ENCODE measurements around the gene HTR3A. TPM values are rescaled to one million over a fixed set of nuclear protein-coding genes. Genes with fewer than 3 reads are reported as not detected.

HTR3A gene
- total RNA-seq, 4 donors from 2014 or later: 0.54 to 0.77 TPM; not detected in 2

DNA sequence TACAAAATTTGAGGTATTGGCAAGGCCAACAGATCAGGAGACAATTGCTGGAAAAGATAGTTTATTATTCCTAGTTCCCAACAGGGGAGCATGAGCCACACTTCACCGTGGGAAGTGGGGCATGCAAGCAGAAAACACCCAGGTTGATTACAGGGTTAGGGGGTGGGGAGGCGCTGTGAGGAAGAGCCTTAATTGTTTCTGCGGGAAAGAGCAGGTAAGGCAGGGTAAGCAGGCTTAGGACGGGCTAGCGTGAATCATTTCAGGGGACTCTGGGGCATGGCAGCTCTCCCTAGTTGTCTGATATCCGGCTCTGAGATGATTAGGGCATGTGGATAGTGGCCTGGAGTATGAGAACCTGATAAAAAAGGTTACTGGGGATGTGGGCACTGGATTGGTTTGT lies 20.7 kb upstream of the HTR3A start:
- Histone ChIP-seq H3K27ac (no peak overlapping the region), H3K4me1 (no peaks in the 10 kb centered on the region), H3K27me3 (peaks cover 43% of the 10 kb centered on the region), H3K4me3 (no peak overlapping the region), H3K36me3 (no peaks in the 10 kb centered on the region), H3K9me3 (no peaks in the 10 kb centered on the region)
- ATAC-seq: no peak
- WGBS, 2 donors (ENCODE audit: low coverage in 1 of 2): 47 to 64% methylated on average over 3 to 6 of the region's 6 CpGs
- TF ChIP-seq POLR2A (IDR thresholded peaks at IDR 0.05) (no peak), POLR2AphosphoS5 (IDR thresholded peaks at IDR 0.05) (no peak), CTCF (IDR thresholded peaks at IDR 0.05) (no peak), EP300 (IDR thresholded peaks at IDR 0.05) (no peak)

DNA sequence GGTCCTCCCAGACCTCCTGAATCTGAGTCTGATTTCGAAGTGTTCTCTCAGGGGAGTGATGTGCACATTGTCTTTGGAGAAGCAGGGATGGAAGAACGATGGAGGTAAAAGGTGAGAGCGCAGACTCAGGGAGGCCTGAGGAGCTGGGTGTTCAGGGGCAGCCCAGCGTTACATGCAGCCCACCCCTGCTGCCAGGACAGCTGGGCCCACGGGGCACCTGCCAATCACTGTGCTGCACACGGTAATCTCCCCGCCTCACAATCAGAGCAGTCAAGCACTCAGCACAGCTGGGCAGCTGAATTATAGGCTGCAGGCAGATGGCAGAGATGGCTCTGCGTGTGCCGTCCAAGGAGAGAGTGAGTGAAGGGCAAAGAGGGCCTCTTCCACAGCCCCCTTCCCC lies 17.9 kb upstream of the HTR3A start:
- no peaks in the 10 kb centered on the region for H3K36me3 ChIP-seq
- TF ChIP-seq POLR2AphosphoS5 (IDR thresholded peaks at IDR 0.05): no peak
- no peak overlapping the region for H3K27ac ChIP-seq
- no peaks in the 10 kb centered on the region for H3K9me3 ChIP-seq
- H3K27me3 ChIP-seq: peaks cover 36% of the 10 kb centered on the region
- no peaks in the 10 kb centered on the region for H3K4me1 ChIP-seq
- 63 to 80% methylated on average over 3 to 6 of the region's 9 CpGs for WGBS, 2 donors (ENCODE audit: low coverage in 1 of 2)
- ATAC-seq: no peak
- H3K4me3 ChIP-seq: no peak overlapping the region

- H3K27me3 ChIP-seq: peaks cover 16% of the 10 kb centered on the region
Observed at GRCh38 chr11:113960702-113961330, 14.1 kb upstream of the HTR3A start.

DNA sequence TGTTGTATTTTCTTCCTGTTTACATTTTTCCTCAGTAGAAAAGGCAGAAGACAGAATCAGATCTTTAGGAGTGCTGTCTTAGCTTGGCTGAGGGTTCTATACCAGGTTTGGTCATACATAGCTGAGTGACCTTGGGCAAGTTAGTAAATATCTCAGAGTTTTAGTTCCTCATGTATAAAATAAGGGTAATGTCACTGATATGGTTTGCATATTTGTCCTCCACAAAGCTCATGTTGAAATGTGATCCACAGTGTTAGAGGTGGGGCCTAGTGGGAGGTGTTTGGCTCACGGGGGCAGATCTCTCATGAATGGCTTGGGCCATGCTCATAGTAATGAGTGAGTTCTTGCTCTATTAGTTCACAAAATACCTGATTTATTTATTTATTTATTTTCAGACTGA lies 7.5 kb upstream of the HTR3A start:
- no peak for ATAC-seq
- Histone ChIP-seq H3K4me1 (no peaks in the 10 kb centered on the region), H3K27me3 (peaks cover 31% of the 10 kb centered on the region), H3K4me3 (no peak overlapping the region), H3K27ac (no peak overlapping the region), H3K36me3 (no peaks in the 10 kb centered on the region), H3K9me3 (no peaks in the 10 kb centered on the region)
- WGBS, 2 donors (ENCODE audit: low coverage in 1 of 2): 33 to 63% methylated on average over 1 of the region's 1 CpG
- no peak for TF ChIP-seq POLR2AphosphoS5 (IDR thresholded peaks at IDR 0.05)

More at GRCh38 chr11:113960702-113961330, 14.1 kb upstream of the HTR3A start:
- no peaks in the 10 kb centered on the region for H3K9me3 ChIP-seq
- 64 to 68% methylated on average over 9 of the region's 9 CpGs for WGBS, 2 donors (ENCODE audit: low coverage in 1 of 2)
- no peak overlapping the region for H3K4me3 ChIP-seq
- H3K4me1 ChIP-seq: no peaks in the 10 kb centered on the region
- ATAC-seq: no peak
- H3K27ac ChIP-seq: no peak overlapping the region
- TF ChIP-seq EP300 (IDR thresholded peaks at IDR 0.05) (no peak), POLR2AphosphoS5 (IDR thresholded peaks at IDR 0.05) (no peak), POLR2A (IDR thresholded peaks at IDR 0.05) (no peak), CTCF (IDR thresholded peaks at IDR 0.05) (no peak)
- no peaks in the 10 kb centered on the region for H3K36me3 ChIP-seq

DNA sequence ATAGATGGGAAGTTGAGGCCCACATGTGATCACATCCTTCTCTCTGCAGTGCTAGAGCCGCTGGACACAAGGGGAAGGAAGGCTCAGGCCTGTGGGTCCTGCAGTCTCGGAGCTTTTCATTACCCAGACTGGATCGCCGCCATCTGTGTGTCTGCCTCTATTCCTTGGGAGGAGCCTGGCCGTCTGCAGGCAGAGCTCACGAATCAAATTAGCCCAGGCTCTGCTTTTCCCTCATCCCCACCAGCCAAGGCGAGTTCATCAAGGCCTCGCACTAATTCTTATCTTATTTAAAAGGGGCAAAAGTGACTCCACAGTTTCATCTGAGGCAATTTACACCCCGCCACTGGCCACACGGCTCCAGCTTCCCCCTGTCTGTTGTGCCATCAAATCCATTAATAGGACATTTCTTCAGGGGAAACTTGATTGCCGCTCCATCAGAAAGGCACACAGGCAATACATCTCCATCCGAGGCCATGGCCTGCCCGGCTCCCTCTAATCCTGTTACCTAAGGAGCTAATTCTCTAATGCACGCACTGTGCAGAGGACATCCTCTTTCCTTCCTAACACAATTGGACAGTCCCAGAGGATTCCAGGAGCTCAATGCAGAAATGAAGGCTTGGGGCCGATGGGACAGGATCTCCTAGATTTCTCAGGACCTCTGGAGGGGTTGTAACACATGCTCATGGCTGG lies 3.3 kb upstream of the HTR3A start:
- ATAC-seq: no peak
- TF ChIP-seq CTCF (IDR thresholded peaks at IDR 0.05) (no peak), POLR2AphosphoS5 (IDR thresholded peaks at IDR 0.05) (no peak), POLR2A (IDR thresholded peaks at IDR 0.05) (no peak), EP300 (IDR thresholded peaks at IDR 0.05) (no peak)
- Histone ChIP-seq H3K4me1 (peaks cover 0 to 6% (median 0%) of the 10 kb centered on the region in 3 donors), H3K9me3 (no peaks in the 10 kb centered on the region), H3K27ac (no peak overlapping the region), H3K27me3 (peaks cover 33% of the 10 kb centered on the region), H3K4me3 (no peak overlapping the region), H3K36me3 (no peaks in the 10 kb centered on the region)
- WGBS, 2 donors (ENCODE audit: low coverage in 1 of 2): 75 to 96% methylated on average over 4 to 6 of the region's 15 CpGs

DNA sequence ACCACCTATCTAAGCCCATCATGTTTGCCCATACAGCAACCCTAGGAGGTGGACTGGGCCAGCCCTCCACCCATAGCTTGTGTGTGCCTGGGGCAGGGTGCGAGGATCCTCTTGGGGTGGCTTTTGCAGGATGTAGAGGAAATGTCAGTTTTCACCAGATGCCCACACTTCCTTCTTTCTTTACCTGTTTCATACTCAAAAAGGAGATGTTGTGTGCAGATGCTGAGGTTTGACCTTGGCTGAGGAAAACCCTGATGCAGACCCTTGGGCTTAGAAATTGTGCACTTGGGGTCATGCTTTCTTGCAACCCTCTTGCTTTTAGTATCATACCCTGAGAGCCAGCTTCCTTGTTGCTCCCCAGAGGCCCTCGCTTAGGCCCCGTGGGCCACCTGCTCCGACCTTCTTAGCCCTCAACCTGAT lies 2.2 kb downstream of the HTR3A start:
- Histone ChIP-seq H3K4me3 (no peak overlapping the region), H3K27me3 (peaks cover 59% of the 10 kb centered on the region), H3K27ac (no peak overlapping the region), H3K4me1 (peaks cover 0 to 6% (median 0%) of the 10 kb centered on the region in 3 donors), H3K36me3 (no peaks in the 10 kb centered on the region), H3K9me3 (no peaks in the 10 kb centered on the region)
- no peak for ATAC-seq
- no peak for TF ChIP-seq EP300 (IDR thresholded peaks at IDR 0.05)
- TF ChIP-seq POLR2AphosphoS5 (IDR thresholded peaks at IDR 0.05): no peak
- no peak for TF ChIP-seq CTCF (IDR thresholded peaks at IDR 0.05)
- TF ChIP-seq POLR2A (IDR thresholded peaks at IDR 0.05): no peak
- 64 to 83% methylated on average over 3 of the region's 4 CpGs for WGBS, 2 donors (ENCODE audit: low coverage in 1 of 2)
